ENCODE measurements around the gene GIMAP5.

DNA sequence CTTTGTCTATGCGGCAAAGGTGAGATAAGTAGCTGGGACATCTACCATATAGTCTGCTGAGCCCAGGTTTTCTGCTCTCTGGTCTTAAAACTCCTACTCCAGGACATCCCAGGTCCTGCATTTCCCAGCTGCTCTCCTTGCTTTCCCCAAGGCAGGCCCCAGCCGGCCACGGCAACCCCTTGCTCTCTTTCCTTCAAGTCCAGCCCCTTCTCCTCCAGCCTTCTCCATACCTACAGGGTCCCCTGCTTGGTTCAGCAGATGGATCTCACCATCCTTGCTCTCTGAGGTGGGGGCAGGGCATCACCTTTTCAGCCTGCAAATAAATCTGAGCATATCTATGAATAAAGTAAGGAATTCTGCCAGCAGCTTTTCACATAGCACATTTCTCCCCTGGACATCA, 8.7 kb downstream of the GIMAP5 start:
- TF ChIP-seq, protein P1, sequence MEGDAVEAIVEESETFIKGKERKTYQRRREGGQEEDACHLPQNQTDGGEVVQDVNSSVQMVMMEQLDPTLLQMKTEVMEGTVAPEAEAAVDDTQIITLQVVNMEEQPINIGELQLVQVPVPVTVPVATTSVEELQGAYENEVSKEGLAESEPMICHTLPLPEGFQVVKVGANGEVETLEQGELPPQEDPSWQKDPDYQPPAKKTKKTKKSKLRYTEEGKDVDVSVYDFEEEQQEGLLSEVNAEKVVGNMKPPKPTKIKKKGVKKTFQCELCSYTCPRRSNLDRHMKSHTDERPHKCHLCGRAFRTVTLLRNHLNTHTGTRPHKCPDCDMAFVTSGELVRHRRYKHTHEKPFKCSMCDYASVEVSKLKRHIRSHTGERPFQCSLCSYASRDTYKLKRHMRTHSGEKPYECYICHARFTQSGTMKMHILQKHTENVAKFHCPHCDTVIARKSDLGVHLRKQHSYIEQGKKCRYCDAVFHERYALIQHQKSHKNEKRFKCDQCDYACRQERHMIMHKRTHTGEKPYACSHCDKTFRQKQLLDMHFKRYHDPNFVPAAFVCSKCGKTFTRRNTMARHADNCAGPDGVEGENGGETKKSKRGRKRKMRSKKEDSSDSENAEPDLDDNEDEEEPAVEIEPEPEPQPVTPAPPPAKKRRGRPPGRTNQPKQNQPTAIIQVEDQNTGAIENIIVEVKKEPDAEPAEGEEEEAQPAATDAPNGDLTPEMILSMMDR (IDR thresholded peaks at IDR 0.05 in 8 of 11, conservative IDR thresholded peaks at IDR 0.05 in 3 of 11): no peak
- peak in 2 of 3 donors; percentile 64 to 71 for TF ChIP-seq POLR2AphosphoS5 (IDR thresholded peaks at IDR 0.05)
